GM12872 (cell line): ENCODE results near the gene PWWP2B.

Source experiments
- CTCF ChIP-seq: IDR thresholded peaks from 3 replicates; pipeline ENCODE4 v1.5.1; 2011; ENCODE audit warnings: low read depth, mild to moderate bottlenecking, low read length, moderate library complexity; ENCODE audit not compliant: insufficient read depth

Gene PWWP2B

GRCh38 chr10:132411561-132412253 lies 14.7 kb downstream of the PWWP2B start:
- no peak for TF ChIP-seq CTCF

- no peak for TF ChIP-seq CTCF
Observed at GRCh38 chr10:132412316-132413192, 15.6 kb downstream of the PWWP2B start.

GRCh38 chr10:132413226-132414205 lies 16.5 kb downstream of the PWWP2B start:
- no peak for TF ChIP-seq CTCF

GRCh38 chr10:132414402-132415016 lies 17.5 kb downstream of the PWWP2B start:
- no peak for TF ChIP-seq CTCF

GRCh38 chr10:132415255-132415654 lies 18.3 kb downstream of the PWWP2B start:
- TF ChIP-seq CTCF, result no peak

- TF ChIP-seq CTCF, result no peak
Observed at GRCh38 chr10:132415956-132416355, 19.0 kb downstream of the PWWP2B start.
